K562 (cell line): ENCODE data around the gene MILR1. TPM values are rescaled to one million over a fixed set of nuclear protein-coding genes. Genes with fewer than 3 reads are reported as not detected.

Source experiments
- ATAC-seq: fragments of 200-7000 bp; cut with Tn5 transposase; 3 replicates; pipeline ENCODE4 v1.9.1; 2020; ENCODE audit warnings: moderate library complexity
- BruUV-seq: library from RNA; stranded (reverse); fragments of 400-500 nt; replicated peaks from 2 replicates; lab custom pipeline; 2021; lab: Mats Ljungman, UMichigan
- CTCF ChIA-PET: fragments of 300-600 bp; formaldehyde crosslinking; extraction: SDS; loops from one replicate; lab custom pipeline; 2021; ENCODE audit warnings: low intra/inter-chr PET ratio; lab: Yijun Ruan, JAX
- POLR2A ChIA-PET: fragments of 300-600, 350-650 bp; sonication (Branson Sonifier 250); formaldehyde crosslinking; extraction: SDS; loops from one replicate; lab custom pipeline; 2021; ENCODE audit warnings: antibody characterized with exemption, inconsistent platforms; lab: Yijun Ruan, JAX
- DNase-seq, 4 experiments: peaks; one replicate each; pipeline versions ENCODE4 v3.0.0 to v3.0.0-alpha.2; 2011 to 2018; ENCODE audit warnings: low spot score in 3 of 4, mixed read lengths in 3 of 4; ENCODE audit errors: extremely low read depth in 1 of 4
- FAIRE-seq: peaks from 2 replicates; lab custom pipeline; 2011; peaks lifted over from hg19 to GRCh38; lab: Jason Lieb, UNC
- H2AFZ ChIP-seq: 2 replicates; pipeline ENCODE4 v1.6.0; 2011; ENCODE audit warnings: low read depth, low read length, control low read depth, inconsistent platforms
- H3K27ac ChIP-seq: fragments of 200-600 bp; 3 replicates; pipeline ENCODE4 v1.8.0; 2011; ENCODE audit warnings: low read depth, mild to moderate bottlenecking, control low read depth, inconsistent platforms, low read length, moderate library complexity, mixed read lengths; ENCODE audit errors: extremely low read depth
- H3K27me3 ChIP-seq, 2 experiments: fragments of 300-600 bp in 1 of 2; 2 replicates in 1 of 2; 3 replicates in 1 of 2; pipeline versions ENCODE4 v1.6.0 to v1.8.0; 2011; ENCODE audit warnings: inconsistent platforms in 2 of 2, low read length in 2 of 2, mild to moderate bottlenecking in 1 of 2, mixed read lengths in 1 of 2, moderate library complexity in 1 of 2; ENCODE audit not compliant: control insufficient read depth in 2 of 2, insufficient read depth in 2 of 2
- H3K36me3 ChIP-seq: fragments of 300-600 bp; 3 replicates; pipeline ENCODE4 v1.8.0; 2011; ENCODE audit warnings: mild to moderate bottlenecking, low read length, inconsistent platforms; ENCODE audit not compliant: control insufficient read depth, insufficient read depth
- H3K4me1 ChIP-seq, 2 experiments: fragments of 200-600 bp in 1 of 2; replicated peaks in 1 of 2; 2 replicates in 1 of 2; 3 replicates in 1 of 2; pipeline versions ENCODE4 v1.5.1 to v1.8.0; 2011; ENCODE audit warnings: inconsistent platforms in 2 of 2, low read length in 2 of 2, mild to moderate bottlenecking in 1 of 2, mixed read lengths in 1 of 2, moderate library complexity in 1 of 2; ENCODE audit not compliant: control insufficient read depth in 2 of 2, insufficient read depth in 2 of 2
- H3K4me2 ChIP-seq: 2 replicates; pipeline ENCODE4 v1.6.1; 2011; ENCODE audit warnings: low read length, control low read depth, inconsistent platforms, mixed read lengths; ENCODE audit not compliant: insufficient read depth
- H3K4me3 ChIP-seq: fragments of 200-600 bp; sonication (generic), shearing (Covaris generic); 2 replicates; pipeline ENCODE4 v1.5.1; 2016; ENCODE audit warnings: control low read depth, inconsistent platforms
- H3K79me2 ChIP-seq: fragments of 200-600 bp; 3 replicates; pipeline ENCODE4 v1.8.0; 2011; ENCODE audit warnings: low read length, inconsistent platforms; ENCODE audit not compliant: control insufficient read depth, insufficient read depth
- H3K9ac ChIP-seq, 2 experiments: 2 replicates each; pipeline versions ENCODE4 v1.6.0 to v1.6.1; 2011; ENCODE audit warnings: low read depth in 2 of 2, low read length in 2 of 2, control low read depth in 1 of 2, inconsistent platforms in 1 of 2, mild to moderate bottlenecking in 1 of 2, mixed read lengths in 1 of 2; ENCODE audit not compliant: insufficient read depth in 1 of 2
- H3K9me1 ChIP-seq: one replicate; pipeline ENCODE4 v1.6.0; 2011; ENCODE audit warnings: inconsistent platforms, mild to moderate bottlenecking, low read length, moderate library complexity; ENCODE audit not compliant: control insufficient read depth, insufficient read depth
- H3K9me3 ChIP-seq: replicated peaks from 2 replicates; pipeline ENCODE4 v1.5.1; 2011; ENCODE audit warnings: low read depth, low read length, inconsistent platforms; ENCODE audit not compliant: control insufficient read depth, insufficient read depth
- H4K20me1 ChIP-seq: replicated peaks from 2 replicates; pipeline ENCODE4 v1.6.1; 2011; ENCODE audit warnings: low read length, inconsistent platforms, mixed read lengths; ENCODE audit not compliant: control insufficient read depth, insufficient read depth
- BDP1 ChIP-seq: IDR thresholded peaks from 3 replicates; pipeline ENCODE4 v1.6.1; 2011; ENCODE audit not compliant: insufficient read length, insufficient read depth
- BRF2 ChIP-seq: IDR thresholded peaks from 3 replicates; pipeline ENCODE4 v1.6.1; 2011; ENCODE audit warnings: borderline replicate concordance, mild to moderate bottlenecking; ENCODE audit not compliant: insufficient read length, insufficient read depth
- CREB1 ChIP-seq, 2 experiments: sonication (generic) in 1 of 2; formaldehyde crosslinking in 1 of 2; IDR thresholded peaks; 2 replicates each; pipeline versions ENCODE4 v1.6.1 to v1.8.0; 2012 to 2022; ENCODE audit warnings: inconsistent platforms in 1 of 2, mild to moderate bottlenecking in 1 of 2, missing genetic modification reagents in 1 of 2, moderate library complexity in 1 of 2
- HDAC3 ChIP-seq: fragments of 450-650 bp; IDR thresholded peaks from 2 replicates; pipeline ENCODE4 v1.6.1; 2018; ENCODE audit warnings: borderline replicate concordance, mild to moderate bottlenecking, moderate library complexity; ENCODE audit not compliant: partially characterized antibody
- HLTF ChIP-seq: fragments of 450-650 bp; IDR thresholded peaks from 2 replicates; pipeline ENCODE4 v1.6.1; 2016
- IRF2 ChIP-seq: sonication (generic); formaldehyde crosslinking; IDR thresholded peaks from 2 replicates; pipeline ENCODE4 v1.8.1; 2022; ENCODE audit warnings: mild to moderate bottlenecking, missing genetic modification reagents
- MEIS2 ChIP-seq: fragments of 450-650 bp; IDR thresholded peaks from 2 replicates; pipeline ENCODE4 v1.6.1; 2014; ENCODE audit warnings: mild to moderate bottlenecking; ENCODE audit not compliant: partially characterized antibody
- MNT ChIP-seq, 2 experiments: fragments of 450-650 bp; conservative IDR thresholded peaks; 2 replicates each; pipeline ENCODE4 v1.6.1; 2017; ENCODE audit warnings: mild to moderate bottlenecking in 2 of 2, moderate library complexity in 2 of 2
- RBM25 ChIP-seq: fragments of 200-400 bp; formaldehyde crosslinking; IDR thresholded peaks from 2 replicates; pipeline ENCODE4 v1.6.1; 2018; ENCODE audit warnings: low read length, low read depth, moderate library complexity; ENCODE audit not compliant: severe bottlenecking
- SMAD3 ChIP-seq: fragments of 450-650 bp; formaldehyde crosslinking; conservative IDR thresholded peaks from 2 replicates; pipeline ENCODE4 v1.4.0; 2020; ENCODE audit warnings: mild to moderate bottlenecking
- SMARCE1 ChIP-seq: fragments of 450-650 bp; IDR thresholded peaks from 2 replicates; pipeline ENCODE4 v1.7.1; 2016; ENCODE audit warnings: mild to moderate bottlenecking
- SRSF9 ChIP-seq: fragments of 200-400 bp; formaldehyde crosslinking; IDR thresholded peaks from 2 replicates; pipeline ENCODE4 v1.6.1; 2017; ENCODE audit warnings: low read depth, low read length, borderline replicate concordance
- ZNF12 ChIP-seq: sonication (generic); formaldehyde crosslinking; IDR thresholded peaks from 2 replicates; pipeline ENCODE4 v1.4.0; 2020; ENCODE audit warnings: mild to moderate bottlenecking, missing genetic modification reagents
- ZNF197 ChIP-seq: fragments of 200-800 bp; sonication (Bioruptor generic); IDR thresholded peaks from 2 replicates; pipeline ENCODE4 v1.6.1; 2016; ENCODE audit warnings: low read depth, missing genetic modification characterization, missing compliant biosample characterization
- ZNF224 ChIP-seq: sonication (generic); formaldehyde crosslinking; IDR thresholded peaks from 2 replicates; pipeline ENCODE4 v1.8.0; 2022; ENCODE audit warnings: mild to moderate bottlenecking, missing genetic modification reagents
- ZNF253 ChIP-seq: fragments of 250-450 bp; sonication (Bioruptor Pico); conservative IDR thresholded peaks from 2 replicates; pipeline ENCODE4 v1.6.1; 2021; ENCODE audit warnings: mild to moderate bottlenecking
- ZNF384 ChIP-seq: IDR thresholded peaks from 2 replicates; pipeline ENCODE4 v1.6.1; 2012; ENCODE audit warnings: low read depth, low read length, improper control_type of control experiment
- WGBS: fragments of 100-300 bp; shearing (Covaris generic); methylation state at CpG from one replicate; pipeline ENCODE4 v1.1.6; 2016; ENCODE audit warnings: low coverage, mixed read lengths; ENCODE audit not compliant: insufficient coverage; ENCODE audit errors: missing lambda C conversion rate; 5-methylcytosine and 5-hydroxymethylcytosine counted together
- in situ Hi-C: fragments of 300-500 bp; cut with MboI; formaldehyde crosslinking; loops from 4 replicates; pipeline ENCODE4 v1.15.0; 2018; ENCODE audit warnings: inconsistent platforms, mixed read lengths
- intact Hi-C: fragments of 100-400 bp; cut with micrococcal nuclease; formaldehyde crosslinking; loops from 2 replicates; pipeline ENCODE4 v1.14.2; 2022
- polyA plus RNA-seq, 8 experiments: library from polyadenylated mRNA; depleted of rRNA in 4 of 8; stranded (reverse) in 5 of 8; unstranded in 3 of 8; fragments of >200 nt; fragmentation: Nextera tagmentation in 2 of 8; fragmentation: Illumina TruSeq in 1 of 8; extraction: Ambion mirVana in 2 of 8; extraction: Trizol in 1 of 8; gene quantifications; 2 replicates each; pipeline versions ENCODE4 v1.2.1 to v1.2.3, GENCODE V29; 2011 to 2014; ENCODE audit warnings: inconsistent platforms in 1 of 8, missing spikeins in 1 of 8
- total RNA-seq, 7 experiments: library from RNA; depleted of rRNA in 6 of 7; stranded (reverse); fragments of >200 nt in 6 of 7; fragmentation: Illumina TruSeq in 2 of 7; extraction: Trizol in 2 of 7; gene quantifications; 2 replicates each; pipeline versions ENCODE4 v1.2.1 to v1.2.3, GENCODE V29; 2011 to 2021; ENCODE audit warnings: low replicate concordance in 1 of 7
- TF ChIP-seq, protein P1 (sequence below): sonication (generic); formaldehyde crosslinking; IDR thresholded peaks from 2 replicates; pipeline ENCODE4 v1.4.0; 2020; ENCODE audit warnings: mild to moderate bottlenecking, missing genetic modification reagents

MILR1 gene
- total and polyA plus RNA-seq, 9 of the 15 experiments (the other 6 are each of a cell fraction or from before 2014, with no cell fraction given), result 3.8 to 14.1 (median 7.1) TPM

- under 1% methylated on average over 13 of the region's 13 CpGs for WGBS
- peak overlapping the region; percentile 77 for H3K4me3 ChIP-seq
- no peaks in the 10 kb centered on the region for H3K9me3 ChIP-seq
- POLR2A ChIA-PET, result interaction anchor here (0.8 to 5.2 kb wide), 17 partner anchors 8 to 230 kb away, joined by 3 to 114 read pairs (median 7); partner anchors contain the start of gene POLG2
- BruUV-seq, result no TSS peak
- peaks cover 23% of the 10 kb centered on the region for H4K20me1 ChIP-seq
- peak overlapping the region; percentile 98 for H3K4me2 ChIP-seq
- H2AFZ ChIP-seq, result peak overlapping the region; percentile 82
- intact Hi-C loops, result loop anchor here (5.0 to 10.0 kb wide), 2 partner anchors 90 to 227 kb away; no protein-coding TSS in a partner anchor
- peak; percentile 32 for FAIRE-seq
- H3K9ac ChIP-seq, result peak overlapping the region; percentile 98 to 99
- no peaks in the 10 kb centered on the region for H3K27me3 ChIP-seq
- peaks cover 6 to 13% of the 10 kb centered on the region in 2 experiments; a peak in 3 of 5 replicates for H3K4me1 ChIP-seq
- CTCF ChIA-PET, result interaction anchor here (0.9 to 1.2 kb wide), 3 partner anchors 15 to 95 kb away, joined by 3 read pairs; no protein-coding TSS in a partner anchor
- in situ Hi-C loops, result no loop called here
- ATAC-seq, result peak; percentile 54
- no peaks in the 10 kb centered on the region for H3K9me1 ChIP-seq
- H3K79me2 ChIP-seq, result peaks cover 79% of the 10 kb centered on the region
- H3K27ac ChIP-seq, result peak overlapping the region; percentile 97
- H3K36me3 ChIP-seq, result peaks cover 73% of the 10 kb centered on the region
- peak in 3 of 4 experiments; percentile 27 to 73 (median 47) for DNase-seq
- no peak for TF ChIP-seq SMAD3 (CRISPR knock-in tag)
- no peak for TF ChIP-seq ZNF224 (CRISPR knock-in tag)
- TF ChIP-seq MNT (conservative IDR thresholded peaks at IDR 0.05), result no peak; a peak in 1 of 4 replicates
- peak; percentile 8 for TF ChIP-seq MEIS2
- no peak for TF ChIP-seq ZNF384
- TF ChIP-seq ZNF253 (CRISPR knock-in tag), result no peak
- TF ChIP-seq RBM25, result no peak
- TF ChIP-seq CREB1 (IDR thresholded peaks at IDR 0.05), result no peak
- TF ChIP-seq CREB1 (CRISPR knock-in tag; IDR thresholded peaks at IDR 0.05), result no peak
- TF ChIP-seq BRF2, result no peak
- TF ChIP-seq, protein P1, sequence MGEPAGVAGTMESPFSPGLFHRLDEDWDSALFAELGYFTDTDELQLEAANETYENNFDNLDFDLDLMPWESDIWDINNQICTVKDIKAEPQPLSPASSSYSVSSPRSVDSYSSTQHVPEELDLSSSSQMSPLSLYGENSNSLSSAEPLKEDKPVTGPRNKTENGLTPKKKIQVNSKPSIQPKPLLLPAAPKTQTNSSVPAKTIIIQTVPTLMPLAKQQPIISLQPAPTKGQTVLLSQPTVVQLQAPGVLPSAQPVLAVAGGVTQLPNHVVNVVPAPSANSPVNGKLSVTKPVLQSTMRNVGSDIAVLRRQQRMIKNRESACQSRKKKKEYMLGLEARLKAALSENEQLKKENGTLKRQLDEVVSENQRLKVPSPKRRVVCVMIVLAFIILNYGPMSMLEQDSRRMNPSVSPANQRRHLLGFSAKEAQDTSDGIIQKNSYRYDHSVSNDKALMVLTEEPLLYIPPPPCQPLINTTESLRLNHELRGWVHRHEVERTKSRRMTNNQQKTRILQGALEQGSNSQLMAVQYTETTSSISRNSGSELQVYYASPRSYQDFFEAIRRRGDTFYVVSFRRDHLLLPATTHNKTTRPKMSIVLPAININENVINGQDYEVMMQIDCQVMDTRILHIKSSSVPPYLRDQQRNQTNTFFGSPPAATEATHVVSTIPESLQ (CRISPR knock-in tag), result 0 out of 2 replicates have a peak, but pooled peaks have one; percentile 78
- TF ChIP-seq SRSF9, result no peak
- TF ChIP-seq ZNF197 (CRISPR knock-in tag), result no peak
- no peak for TF ChIP-seq HLTF
- TF ChIP-seq BDP1, result no peak
- TF ChIP-seq SMARCE1, result no peak
- TF ChIP-seq HDAC3, result no peak
- TF ChIP-seq IRF2 (CRISPR knock-in tag), result no peak
- 0 out of 2 replicates have a peak, but pooled peaks have one; percentile 3 for TF ChIP-seq ZNF12 (CRISPR knock-in tag)
These were observed 58.5 kb downstream of the MILR1 start for GRCh38 chr17:64507413-64507782.
